MCF 10A (cell line): ENCODE results near the gene PISD. TPM values are rescaled to one million over a fixed set of nuclear protein-coding genes. Genes with fewer than 3 reads are reported as not detected.

ENCODE experiments used
- BruUV-seq: library from RNA; stranded (reverse); fragments of 400-500 nt; replicated peaks from 2 replicates; lab custom pipeline; 2021; lab: Mats Ljungman, UMichigan
- CTCF ChIA-PET: fragments of 300-600 bp; sonication (Branson Sonifier 250); formaldehyde crosslinking; extraction: SDS; loops from one replicate; lab custom pipeline; 2021; ENCODE audit warnings: antibody characterized with exemption, inconsistent platforms; lab: Yijun Ruan, JAX
- POLR2A ChIA-PET: fragments of 300-600, 350-650 bp; sonication (Branson Sonifier 250); formaldehyde crosslinking; extraction: SDS; loops from one replicate; lab custom pipeline; 2020; ENCODE audit warnings: antibody characterized with exemption, inconsistent platforms; lab: Yijun Ruan, JAX
- DNase-seq: peaks from one replicate; pipeline ENCODE4 v3.0.0-alpha.2; 2018; ENCODE audit not compliant: unreplicated experiment
- H3K27ac Mint-ChIP-seq: one replicate; pipeline ENCODE4 v1.8.0; 2022; ENCODE audit warnings: mild to moderate bottlenecking, low read depth, mixed read lengths; ENCODE audit not compliant: unreplicated experiment
- H3K27me3 Mint-ChIP-seq: one replicate; pipeline ENCODE4 v1.8.0; 2022; ENCODE audit warnings: mixed read lengths; ENCODE audit not compliant: insufficient read depth, unreplicated experiment
- H3K36me3 Mint-ChIP-seq: one replicate; pipeline ENCODE4 v1.8.0; 2022; ENCODE audit warnings: mild to moderate bottlenecking, moderate library complexity, mixed read lengths; ENCODE audit not compliant: insufficient read depth, unreplicated experiment
- H3K4me1 Mint-ChIP-seq: one replicate; pipeline ENCODE4 v1.8.0; 2022; ENCODE audit warnings: mixed read lengths; ENCODE audit not compliant: insufficient read depth, unreplicated experiment
- H3K4me3 Mint-ChIP-seq: one replicate; pipeline ENCODE4 v1.8.0; 2022; ENCODE audit warnings: mild to moderate bottlenecking, moderate library complexity, mixed read lengths; ENCODE audit not compliant: unreplicated experiment
- H3K9me3 Mint-ChIP-seq: one replicate; pipeline ENCODE4 v1.8.0; 2022; ENCODE audit warnings: mixed read lengths; ENCODE audit not compliant: unreplicated experiment
- intact Hi-C: fragments of 100-400 bp; cut with micrococcal nuclease; formaldehyde crosslinking; loops from 2 replicates; pipeline ENCODE4 v1.14.1; 2022
- total RNA-seq: library from RNA; stranded (reverse); gene quantifications from 2 replicates; pipeline ENCODE4 v1.2.3, GENCODE V29; 2022
- TF ChIP-seq, protein P1 (sequence below): fragments of 200-600 bp; IDR thresholded peaks from one replicate; pipeline ENCODE4 v1.8.0; 2022; ENCODE audit warnings: antibody characterized with exemption, mild to moderate bottlenecking; ENCODE audit not compliant: unreplicated experiment

The PISD gene
- total RNA-seq, 1 experiment from 2014 or later, result 48.2 TPM

DNA sequence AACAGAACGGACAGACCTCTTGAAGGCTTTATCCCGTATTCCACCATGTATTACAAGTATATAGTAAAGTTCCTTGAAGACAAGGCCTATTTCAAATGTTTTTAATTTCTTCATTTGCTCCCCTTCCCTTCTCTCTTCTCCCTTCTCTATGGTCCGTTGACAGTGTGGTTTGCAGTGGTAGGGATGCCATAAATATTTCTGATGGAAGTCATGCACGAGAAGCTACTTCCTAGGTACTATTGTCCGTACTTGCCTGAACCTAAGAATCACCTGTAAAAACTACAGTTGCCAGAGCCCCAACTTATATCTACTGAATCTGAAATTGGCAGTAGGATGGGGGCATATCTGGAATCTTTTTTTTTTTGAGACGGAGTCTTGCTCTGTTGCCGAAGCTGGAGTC, 2.8 kb downstream of the PISD start:
- POLR2A ChIA-PET, result interaction anchor here (1.2 to 6.2 kb wide), 4 partner anchors 9 to 87 kb away, joined by 6 to 107 read pairs (median 48); no protein-coding TSS in a partner anchor
- no TSS peak for BruUV-seq
- no peaks in the 10 kb centered on the region for H3K27me3 Mint-ChIP-seq

DNA sequence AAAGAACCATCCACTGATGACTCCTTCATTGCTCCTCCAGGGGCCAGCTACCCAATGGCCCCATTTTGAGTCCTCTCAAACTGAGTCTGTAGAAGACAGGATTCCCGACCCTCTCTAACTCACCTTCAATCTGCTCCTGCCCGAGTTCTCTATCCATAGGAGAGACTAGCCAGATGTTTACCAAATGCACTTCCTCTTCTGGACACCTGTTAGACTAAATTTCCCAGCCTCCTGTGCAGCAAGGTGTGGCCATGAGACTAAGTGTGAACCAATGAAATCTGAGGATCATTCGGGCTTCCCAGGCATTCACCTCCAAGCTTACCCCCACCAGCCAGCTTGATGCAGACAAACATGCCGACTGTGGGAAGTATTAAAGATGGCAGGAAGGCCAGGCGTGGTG, 7.6 kb downstream of the PISD start:
- Mint-ChIP-seq H3K27me3 (no peaks in the 10 kb centered on the region), H3K4me1 (peaks cover 20% of the 10 kb centered on the region), H3K4me3 (no peak overlapping the region), H3K27ac (peak overlapping the region; percentile 16), H3K36me3 (peaks cover 42% of the 10 kb centered on the region), H3K9me3 (no peaks in the 10 kb centered on the region)
- CTCF ChIA-PET, result interaction anchor here (0.8 to 1.3 kb wide), 3 partner anchors 11 to 316 kb away, joined by 3 to 5 read pairs (median 4); no protein-coding TSS in a partner anchor
- POLR2A ChIA-PET, result interaction anchor here (0.9 kb wide), 1 partner anchor 291 kb away, joined by 3 read pairs; no protein-coding TSS in a partner anchor
- no peak for DNase-seq
- TF ChIP-seq, protein P1, sequence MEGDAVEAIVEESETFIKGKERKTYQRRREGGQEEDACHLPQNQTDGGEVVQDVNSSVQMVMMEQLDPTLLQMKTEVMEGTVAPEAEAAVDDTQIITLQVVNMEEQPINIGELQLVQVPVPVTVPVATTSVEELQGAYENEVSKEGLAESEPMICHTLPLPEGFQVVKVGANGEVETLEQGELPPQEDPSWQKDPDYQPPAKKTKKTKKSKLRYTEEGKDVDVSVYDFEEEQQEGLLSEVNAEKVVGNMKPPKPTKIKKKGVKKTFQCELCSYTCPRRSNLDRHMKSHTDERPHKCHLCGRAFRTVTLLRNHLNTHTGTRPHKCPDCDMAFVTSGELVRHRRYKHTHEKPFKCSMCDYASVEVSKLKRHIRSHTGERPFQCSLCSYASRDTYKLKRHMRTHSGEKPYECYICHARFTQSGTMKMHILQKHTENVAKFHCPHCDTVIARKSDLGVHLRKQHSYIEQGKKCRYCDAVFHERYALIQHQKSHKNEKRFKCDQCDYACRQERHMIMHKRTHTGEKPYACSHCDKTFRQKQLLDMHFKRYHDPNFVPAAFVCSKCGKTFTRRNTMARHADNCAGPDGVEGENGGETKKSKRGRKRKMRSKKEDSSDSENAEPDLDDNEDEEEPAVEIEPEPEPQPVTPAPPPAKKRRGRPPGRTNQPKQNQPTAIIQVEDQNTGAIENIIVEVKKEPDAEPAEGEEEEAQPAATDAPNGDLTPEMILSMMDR, result no peak
- intact Hi-C loops, result no loop called here
- no TSS peak for BruUV-seq

More for the DNA sequence above, 2.8 kb downstream of the PISD start:
- no peak for DNase-seq
- CTCF ChIA-PET, result no interaction called here
- Mint-ChIP-seq H3K4me3 (peak overlapping the region; percentile 100), H3K27ac (peak overlapping the region; percentile 100), H3K9me3 (no peaks in the 10 kb centered on the region), H3K4me1 (peaks cover 27% of the 10 kb centered on the region), H3K36me3 (peaks cover 49% of the 10 kb centered on the region)
- TF ChIP-seq, protein P1, result no peak
- intact Hi-C loops, result no loop called here

- POLR2A ChIA-PET, result interaction anchor here (0.9 to 2.0 kb wide), 2 partner anchors 8 to 292 kb away, joined by 3 to 17 read pairs; partner anchors contain the start of gene PISD
- intact Hi-C loops, result no loop called here
- peaks cover 16% of the 10 kb centered on the region for H3K4me1 Mint-ChIP-seq
- no peak overlapping the region for H3K4me3 Mint-ChIP-seq
- no peaks in the 10 kb centered on the region for H3K27me3 Mint-ChIP-seq
- no TSS peak for BruUV-seq
- H3K27ac Mint-ChIP-seq, result peak overlapping the region; percentile 16
- peaks cover 42% of the 10 kb centered on the region for H3K36me3 Mint-ChIP-seq
- no peak for DNase-seq
- CTCF ChIA-PET, result interaction anchor here (1.3 kb wide), 1 partner anchor 23 kb away, joined by 4 read pairs; no protein-coding TSS in a partner anchor
- no peaks in the 10 kb centered on the region for H3K9me3 Mint-ChIP-seq
- TF ChIP-seq, protein P1, result no peak
These were observed 8.1 kb downstream of the PISD start for GRCh38 chr22:31653944-31654343.

DNA sequence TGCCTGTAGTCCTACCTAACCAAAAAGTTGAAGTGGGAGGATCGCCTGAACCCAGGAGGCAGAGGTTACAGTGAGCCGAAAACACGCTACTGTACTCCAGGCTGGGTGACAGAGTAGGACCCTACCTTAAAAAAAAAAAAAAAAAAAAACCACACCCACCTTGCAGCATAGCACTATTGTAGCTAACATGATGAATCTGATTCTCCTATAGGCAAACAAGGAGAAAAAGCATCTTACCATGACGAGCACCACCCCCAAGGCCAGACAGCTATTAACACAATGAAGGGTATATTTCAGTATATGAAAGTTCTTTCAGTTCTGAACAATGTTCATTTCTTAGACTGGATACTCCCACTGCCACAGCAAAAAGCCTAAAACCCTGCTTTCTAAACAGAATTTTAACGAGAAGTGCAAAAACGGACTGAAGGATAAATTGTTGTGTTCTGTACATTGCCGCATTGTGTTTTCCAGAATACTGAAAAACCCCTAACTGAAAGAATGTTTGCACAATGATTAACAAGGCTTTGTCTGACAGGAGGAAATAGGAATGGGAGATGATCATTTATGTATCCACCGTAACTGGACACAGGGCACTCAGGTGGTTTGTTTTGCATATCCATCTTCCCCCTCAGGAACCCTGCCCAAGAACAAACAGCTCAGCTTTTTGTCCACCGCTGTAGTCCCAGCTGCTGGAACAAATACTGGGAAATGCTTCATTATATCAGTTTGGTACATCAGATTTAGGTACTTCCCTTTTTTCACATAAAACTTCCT, 8.9 kb downstream of the PISD start:
- intact Hi-C loops, result no loop called here
- TF ChIP-seq, protein P1, result no peak
- POLR2A ChIA-PET, result interaction anchor here (0.9 to 2.0 kb wide), 2 partner anchors 9 to 293 kb away, joined by 3 to 17 read pairs; partner anchors contain the start of gene PISD
- Mint-ChIP-seq H3K27ac (peak overlapping the region; percentile 16), H3K27me3 (no peaks in the 10 kb centered on the region), H3K9me3 (no peaks in the 10 kb centered on the region), H3K4me3 (no peak overlapping the region), H3K36me3 (peaks cover 42% of the 10 kb centered on the region), H3K4me1 (peaks cover 14% of the 10 kb centered on the region)
- DNase-seq, result no peak
- BruUV-seq, result no TSS peak
- CTCF ChIA-PET, result interaction anchor here (0.5 to 1.1 kb wide), 3 partner anchors 8 to 142 kb away, joined by 3 to 4 read pairs (median 3); no protein-coding TSS in a partner anchor
